ENCODE results near the gene BUB1.
"Not testable (repeated sequence)": the region's sequence is repeated elsewhere in the genome, so short reads cannot be mapped to it uniquely, and the experiment has no call there.

The BUB1 gene

DNA sequence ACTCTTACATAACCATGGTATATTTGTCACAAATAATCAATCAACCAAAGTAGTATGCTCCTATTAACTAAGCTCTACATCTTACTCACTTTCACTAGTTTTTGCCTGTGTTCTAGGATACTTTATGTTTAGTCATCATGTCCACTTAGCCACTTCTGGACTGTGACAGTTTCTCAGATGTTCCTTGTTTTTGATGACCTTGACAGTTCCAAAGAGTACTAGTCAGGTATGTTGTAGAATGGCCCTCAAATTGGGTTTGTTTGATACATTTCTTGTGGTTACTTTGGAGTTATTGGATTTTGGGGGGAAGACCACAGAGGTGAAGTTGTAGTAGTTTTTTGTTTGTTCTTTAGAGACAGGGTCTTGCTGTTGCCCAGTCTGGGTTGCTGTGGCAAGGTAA is 35.5 kb downstream of the BUB1 start:
- no peak for TF ChIP-seq POLR2A (IDR thresholded peaks at IDR 0.05; ENCODE audit: low read depth, low read length)
- no peak for TF ChIP-seq POU2F2 (IDR thresholded peaks at IDR 0.05; ENCODE audit: low read depth, low read length)
- TF ChIP-seq TAF1 (IDR thresholded peaks at IDR 0.05; ENCODE audit: low read depth, low read length), result no peak
- TF ChIP-seq PAX5 (IDR thresholded peaks at IDR 0.05; ENCODE audit: insufficient read depth, low read length, severe bottlenecking), result no peak
- no peak for TF ChIP-seq SPI1 (IDR thresholded peaks at IDR 0.05; ENCODE audit: low read depth, low read length)
- TF ChIP-seq POLR2AphosphoS5 (IDR thresholded peaks at IDR 0.05; ENCODE audit: low read depth, low read length), result no peak
- FAIRE-seq (no peak), DNase-seq (ENCODE audit: insufficient read length, low spot score) (no peak)

DNA sequence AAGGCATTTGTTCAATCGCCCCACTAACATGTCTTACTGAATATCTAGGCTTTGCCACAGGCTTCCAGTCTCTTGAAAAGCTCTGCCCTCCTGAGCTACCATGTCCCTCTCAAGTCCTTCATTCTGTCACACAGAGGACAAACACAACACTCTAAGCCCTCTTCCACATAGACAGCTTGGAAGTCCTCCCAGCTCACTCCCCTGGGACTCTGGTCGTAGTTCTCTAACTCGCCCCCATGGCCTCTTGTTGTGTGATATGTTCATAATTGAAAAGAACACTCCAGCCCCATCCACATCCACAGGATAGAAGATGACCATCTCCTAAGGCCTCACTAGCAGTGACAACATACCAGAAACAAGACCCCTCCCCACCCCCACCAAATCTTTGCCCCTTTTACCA is 37.9 kb downstream of the BUB1 start:
- TF ChIP-seq TAF1 (IDR thresholded peaks at IDR 0.05; ENCODE audit: low read depth, low read length), result no peak
- no peak for TF ChIP-seq PAX5 (IDR thresholded peaks at IDR 0.05; ENCODE audit: insufficient read depth, low read length, severe bottlenecking)
- no peak for TF ChIP-seq SPI1 (IDR thresholded peaks at IDR 0.05; ENCODE audit: low read depth, low read length)
- no peak for TF ChIP-seq POU2F2 (IDR thresholded peaks at IDR 0.05; ENCODE audit: low read depth, low read length)
- no peak for TF ChIP-seq POLR2A (IDR thresholded peaks at IDR 0.05; ENCODE audit: low read depth, low read length)
- no peak for TF ChIP-seq POLR2AphosphoS5 (IDR thresholded peaks at IDR 0.05; ENCODE audit: low read depth, low read length)
- DNase-seq (ENCODE audit: insufficient read length, low spot score) (no peak), FAIRE-seq (no peak)

GRCh38 chr2:110638952-110639695 is 38.7 kb downstream of the BUB1 start:
- DNase-seq (ENCODE audit: insufficient read length, low spot score), result no peak
- TF ChIP-seq TAF1 (IDR thresholded peaks at IDR 0.05; ENCODE audit: low read depth, low read length) (no peak), PAX5 (IDR thresholded peaks at IDR 0.05; ENCODE audit: insufficient read depth, low read length, severe bottlenecking) (no peak), POU2F2 (IDR thresholded peaks at IDR 0.05; ENCODE audit: low read depth, low read length) (no peak), POLR2A (IDR thresholded peaks at IDR 0.05; ENCODE audit: low read depth, low read length) (no peak), POLR2AphosphoS5 (IDR thresholded peaks at IDR 0.05; ENCODE audit: low read depth, low read length) (no peak), SPI1 (IDR thresholded peaks at IDR 0.05; ENCODE audit: low read depth, low read length) (no peak)
- FAIRE-seq, result no peak

- FAIRE-seq, result no peak
- DNase-seq (ENCODE audit: insufficient read length, low spot score), result no peak
- TF ChIP-seq TAF1 (IDR thresholded peaks at IDR 0.05; ENCODE audit: low read depth, low read length) (no peak), POLR2AphosphoS5 (IDR thresholded peaks at IDR 0.05; ENCODE audit: low read depth, low read length) (no peak), POLR2A (IDR thresholded peaks at IDR 0.05; ENCODE audit: low read depth, low read length) (no peak), POU2F2 (IDR thresholded peaks at IDR 0.05; ENCODE audit: low read depth, low read length) (no peak), SPI1 (IDR thresholded peaks at IDR 0.05; ENCODE audit: low read depth, low read length) (no peak)
Observed at GRCh38 chr2:110638004-110638403, 39.9 kb downstream of the BUB1 start.

- DNase-seq (ENCODE audit: insufficient read length, low spot score), result no peak
- TF ChIP-seq POLR2A (IDR thresholded peaks at IDR 0.05; ENCODE audit: low read depth, low read length), result no peak
- TF ChIP-seq POU2F2 (IDR thresholded peaks at IDR 0.05; ENCODE audit: low read depth, low read length), result no peak
- TF ChIP-seq TAF1 (IDR thresholded peaks at IDR 0.05; ENCODE audit: low read depth, low read length), result no peak
- no peak for TF ChIP-seq PAX5 (IDR thresholded peaks at IDR 0.05; ENCODE audit: insufficient read depth, low read length, severe bottlenecking)
- no peak for TF ChIP-seq POLR2AphosphoS5 (IDR thresholded peaks at IDR 0.05; ENCODE audit: low read depth, low read length)
- TF ChIP-seq SPI1 (IDR thresholded peaks at IDR 0.05; ENCODE audit: low read depth, low read length), result no peak
- FAIRE-seq, result no peak
Observed at GRCh38 chr2:110637093-110637492, 40.8 kb downstream of the BUB1 start.

GRCh38 chr2:110635949-110636628 is 41.8 kb downstream of the BUB1 start:
- DNase-seq (ENCODE audit: insufficient read length, low spot score); FAIRE-seq: not testable (repeated sequence)

- DNase-seq (ENCODE audit: insufficient read length, low spot score); FAIRE-seq: not testable (repeated sequence)
Observed at GRCh38 chr2:110627348-110627747, 50.5 kb downstream of the BUB1 start.

GRCh38 chr2:110619326-110619939 is 58.4 kb downstream of the BUB1 start:
- FAIRE-seq; DNase-seq (ENCODE audit: insufficient read length, low spot score): not testable (repeated sequence)

DNA sequence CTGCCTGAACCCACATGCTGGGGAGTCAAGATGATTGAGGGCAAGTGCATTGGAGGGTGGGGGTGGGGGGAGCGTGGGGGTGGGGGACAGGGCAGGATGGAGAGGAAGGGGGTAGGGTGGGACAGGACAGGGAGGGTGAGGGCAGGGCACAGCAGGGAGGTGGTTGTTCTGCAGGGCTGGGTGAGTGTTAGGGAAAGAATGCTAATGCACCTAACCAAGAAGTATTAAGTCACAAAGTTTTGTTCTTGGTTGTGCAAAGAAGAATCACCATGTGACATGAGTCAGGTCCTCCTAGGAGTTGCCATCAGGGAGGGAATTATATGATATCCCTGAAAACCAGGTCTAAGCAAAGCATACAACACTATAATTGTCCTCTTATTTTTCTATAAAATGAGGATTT is 63.9 kb downstream of the BUB1 start:
- not testable (repeated sequence) for FAIRE-seq; DNase-seq (ENCODE audit: insufficient read length, low spot score)

DNA sequence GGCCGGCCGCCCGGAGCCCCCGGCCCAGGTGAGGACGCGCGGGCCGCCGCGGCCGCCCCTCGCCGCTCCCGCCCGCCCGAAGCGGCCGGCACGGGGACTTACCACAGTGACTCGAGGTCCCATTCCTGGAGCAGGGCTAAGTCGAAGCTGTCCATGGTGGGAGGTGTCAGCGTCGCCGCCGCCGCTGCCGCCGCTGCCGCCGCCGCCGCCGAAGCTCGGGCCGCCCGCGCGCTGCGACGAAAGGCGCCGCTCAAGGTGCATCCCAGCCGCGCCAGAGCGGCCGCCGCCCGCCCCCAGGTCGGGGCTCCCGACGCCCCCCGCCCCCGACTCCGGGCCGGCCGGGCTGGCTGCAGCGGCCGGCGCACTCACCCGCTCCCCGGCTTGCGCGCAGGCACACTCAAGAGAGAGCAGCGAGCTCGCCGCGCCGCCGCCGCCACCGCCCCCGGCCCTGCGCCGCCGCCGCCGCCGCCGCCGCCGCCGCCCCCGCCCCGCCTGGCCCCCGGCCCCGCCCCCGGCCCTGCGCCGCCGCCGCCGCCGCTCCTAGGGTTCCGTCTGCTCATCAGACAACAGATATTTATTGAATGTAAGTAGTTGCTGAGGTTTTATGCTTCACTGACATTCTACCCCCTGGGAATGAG is 67.1 kb downstream of the BUB1 start:
- DNase-seq (ENCODE audit: insufficient read length, low spot score); FAIRE-seq: not testable (repeated sequence)

GRCh38 chr2:110609843-110610612 is 67.8 kb downstream of the BUB1 start:
- DNase-seq (ENCODE audit: insufficient read length, low spot score); FAIRE-seq: not testable (repeated sequence)

DNA sequence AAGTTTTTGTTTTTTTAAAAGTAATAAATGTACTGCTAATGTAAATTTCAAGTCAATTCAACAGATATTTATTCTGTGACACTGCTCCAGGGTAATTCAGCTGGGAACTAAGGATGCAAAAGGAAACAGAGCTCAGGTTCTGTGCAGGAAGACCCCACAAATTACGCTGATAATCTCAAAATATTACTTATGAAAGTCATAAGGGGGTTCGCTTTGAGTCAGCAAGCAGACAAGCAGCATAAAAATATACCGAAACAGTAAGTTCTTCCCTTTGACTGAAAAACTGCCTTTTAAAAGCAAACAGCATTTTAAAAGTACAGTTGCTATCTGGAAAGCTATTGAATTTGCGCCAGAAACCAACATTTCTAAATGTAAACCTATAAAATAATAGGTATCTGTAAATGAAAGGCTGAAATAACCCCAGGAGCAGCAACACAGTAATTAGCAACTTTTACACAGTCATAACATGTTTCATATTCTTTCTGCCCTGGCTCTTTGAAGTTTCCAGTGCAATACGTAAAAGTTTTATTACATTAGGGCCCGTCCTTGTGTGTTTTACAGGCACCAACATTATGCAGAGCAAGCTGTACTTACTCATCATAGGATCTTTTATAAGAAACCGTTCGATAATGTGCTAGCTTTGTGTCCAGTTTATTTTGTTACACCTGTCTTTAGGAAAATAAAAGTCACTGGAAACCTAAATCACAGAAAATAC is 68.9 kb downstream of the BUB1 start:
- DNase-seq (ENCODE audit: insufficient read length, low spot score); FAIRE-seq: not testable (repeated sequence)

GRCh38 chr2:110605057-110605456 is 72.8 kb downstream of the BUB1 start:
- DNase-seq (ENCODE audit: insufficient read length, low spot score); FAIRE-seq: not testable (repeated sequence)

GRCh38 chr2:110603917-110604591 is 73.8 kb downstream of the BUB1 start:
- DNase-seq (ENCODE audit: insufficient read length, low spot score), result not testable (repeated sequence)

More at GRCh38 chr2:110603917-110604591, 73.8 kb downstream of the BUB1 start:
- FAIRE-seq, result not testable (repeated sequence)

All from GM12891 (cell line).